Osteoblast (primary cell): ENCODE results near the gene ZNF23. TPM values are rescaled to one million over a fixed set of nuclear protein-coding genes. Genes with fewer than 3 reads are reported as not detected.

Experiments used
- DNase-seq: peaks from one replicate; pipeline ENCODE4 v3.0.0; 2011; ENCODE audit warnings: low spot score, mixed read lengths; ENCODE audit not compliant: insufficient read length; ENCODE audit errors: missing footprints
- H2AFZ ChIP-seq: 2 replicates; pipeline ENCODE4 v1.6.0; 2011; ENCODE audit warnings: mild to moderate bottlenecking, low read length
- H3K27ac ChIP-seq: 2 replicates; pipeline ENCODE4 v1.5.1; 2011; ENCODE audit warnings: mild to moderate bottlenecking, low read depth, low read length, moderate library complexity
- H3K27me3 ChIP-seq: 2 replicates; pipeline ENCODE4 v1.6.0; 2012; ENCODE audit warnings: mild to moderate bottlenecking, control low read depth, inconsistent platforms, low read length, moderate library complexity; ENCODE audit not compliant: insufficient read depth
- H3K36me3 ChIP-seq: 2 replicates; pipeline ENCODE4 v1.5.1; 2011; ENCODE audit warnings: mild to moderate bottlenecking, low read length, control low read depth, moderate library complexity; ENCODE audit not compliant: insufficient read depth
- H3K4me1 ChIP-seq: 2 replicates; pipeline ENCODE4 v1.5.1; 2011; ENCODE audit warnings: mild to moderate bottlenecking, low read length, control low read depth, moderate library complexity; ENCODE audit not compliant: insufficient read depth
- H3K4me2 ChIP-seq: 2 replicates; pipeline ENCODE4 v1.6.0; 2011; ENCODE audit warnings: mild to moderate bottlenecking, low read length; ENCODE audit not compliant: insufficient read depth
- H3K4me3 ChIP-seq: fragments of 200-600 bp; sonication (generic); 3 replicates; pipeline ENCODE4 v1.5.1; 2012; ENCODE audit warnings: mild to moderate bottlenecking, low read length, inconsistent platforms; ENCODE audit not compliant: insufficient read depth
- H3K79me2 ChIP-seq: 2 replicates; pipeline ENCODE4 v1.6.0; 2012; ENCODE audit warnings: mild to moderate bottlenecking, low read length, control low read depth, inconsistent platforms; ENCODE audit not compliant: insufficient read depth
- H3K9me3 ChIP-seq: 2 replicates; pipeline ENCODE4 v1.5.1; 2011; ENCODE audit warnings: low read depth, low read length, control low read depth
- H4K20me1 ChIP-seq: 2 replicates; pipeline ENCODE4 v1.6.0; 2012; ENCODE audit warnings: mild to moderate bottlenecking, low read length, control low read depth; ENCODE audit not compliant: insufficient read depth
- CTCF ChIP-seq: IDR thresholded peaks from 2 replicates; pipeline ENCODE4 v1.5.1; 2011; ENCODE audit warnings: mild to moderate bottlenecking, low read depth, low read length, moderate library complexity; ENCODE audit errors: extremely low read depth
- total RNA-seq: library from RNA; depleted of rRNA; stranded (reverse); fragments of >200 nt; gene quantifications from 2 replicates; pipeline ENCODE4 v1.2.3, GENCODE V29; 2012

Gene ZNF23
- total RNA-seq, 1 donor: 9.8 TPM

DNA sequence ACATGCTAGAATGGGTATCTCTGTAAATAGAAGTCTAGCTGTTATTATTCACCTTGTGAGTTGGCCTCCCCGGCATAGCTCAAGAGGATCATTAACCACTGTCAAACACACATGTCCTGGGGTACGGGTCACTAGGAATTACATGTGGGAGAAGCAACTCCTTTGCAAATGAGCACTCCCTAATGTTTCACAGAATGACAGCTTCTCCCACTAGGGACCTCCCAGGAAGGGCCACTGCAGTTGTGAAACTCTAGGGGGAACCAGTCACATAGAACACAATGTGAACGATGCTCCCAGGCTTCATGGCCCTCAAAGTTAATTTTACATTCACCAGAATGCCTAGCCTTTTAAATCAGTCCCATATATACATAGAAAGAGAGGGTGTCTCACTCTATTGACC lies 39.5 kb upstream of the ZNF23 start:
- Histone ChIP-seq H3K27me3 (peaks cover 4% of the 10 kb centered on the region), H3K4me2 (no peak overlapping the region), H3K79me2 (no peaks in the 10 kb centered on the region), H3K27ac (no peak overlapping the region), H3K36me3 (no peaks in the 10 kb centered on the region), H4K20me1 (no peaks in the 10 kb centered on the region), H3K4me3 (no peak overlapping the region), H3K4me1 (no peaks in the 10 kb centered on the region), H3K9me3 (no peaks in the 10 kb centered on the region), H2AFZ (no peak overlapping the region)
- DNase-seq: no peak
- TF ChIP-seq CTCF: no peak

- Histone ChIP-seq H3K4me2 (no peak overlapping the region), H3K36me3 (no peaks in the 10 kb centered on the region), H3K27ac (no peak overlapping the region), H4K20me1 (no peaks in the 10 kb centered on the region), H3K79me2 (no peaks in the 10 kb centered on the region), H3K4me3 (no peak overlapping the region), H3K9me3 (no peaks in the 10 kb centered on the region), H2AFZ (no peak overlapping the region), H3K27me3 (peaks cover 4% of the 10 kb centered on the region), H3K4me1 (no peaks in the 10 kb centered on the region)
- TF ChIP-seq CTCF: no peak
- DNase-seq: no peak
Measured at GRCh38 chr16:71500964-71501363, 38.9 kb upstream of the ZNF23 start.

GRCh38 chr16:71499775-71500364 lies 37.8 kb upstream of the ZNF23 start:
- peak; percentile 73 for TF ChIP-seq CTCF
- no peaks in the 10 kb centered on the region for H3K9me3 ChIP-seq
- H3K27me3 ChIP-seq: peaks cover 4% of the 10 kb centered on the region
- H3K4me1 ChIP-seq: no peaks in the 10 kb centered on the region
- H3K27ac ChIP-seq: no peak overlapping the region
- DNase-seq: peak; percentile 76
- no peak overlapping the region for H2AFZ ChIP-seq
- no peaks in the 10 kb centered on the region for H4K20me1 ChIP-seq
- no peaks in the 10 kb centered on the region for H3K79me2 ChIP-seq
- no peak overlapping the region for H3K4me3 ChIP-seq
- H3K4me2 ChIP-seq: no peak overlapping the region
- H3K36me3 ChIP-seq: no peaks in the 10 kb centered on the region

DNA sequence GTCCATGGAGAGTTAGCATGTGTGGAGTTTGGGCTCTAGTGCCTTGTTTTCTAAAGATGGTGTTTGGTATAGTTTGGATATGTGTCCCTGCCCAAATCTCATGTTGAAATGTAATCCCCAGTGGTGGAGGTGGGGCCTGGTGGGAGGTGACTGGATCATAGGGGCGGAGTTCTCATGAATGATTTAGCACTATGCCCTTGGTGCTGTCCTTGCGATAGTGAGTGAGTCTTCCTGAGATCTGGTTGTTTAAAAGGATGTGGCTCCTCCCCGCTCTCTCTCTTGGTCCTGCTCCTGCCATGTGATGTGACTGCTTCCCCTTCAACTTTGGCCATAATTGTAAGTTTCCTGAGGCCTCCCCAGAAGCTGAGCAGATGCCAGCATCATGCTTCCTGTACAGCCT lies 36.0 kb upstream of the ZNF23 start:
- Histone ChIP-seq H3K9me3 (no peaks in the 10 kb centered on the region), H3K27me3 (peaks cover 4% of the 10 kb centered on the region), H3K79me2 (no peaks in the 10 kb centered on the region), H4K20me1 (no peaks in the 10 kb centered on the region), H3K27ac (no peak overlapping the region), H3K4me2 (no peak overlapping the region), H3K4me1 (no peaks in the 10 kb centered on the region), H2AFZ (no peak overlapping the region), H3K36me3 (no peaks in the 10 kb centered on the region), H3K4me3 (no peak overlapping the region)
- no peak for TF ChIP-seq CTCF
- DNase-seq: no peak
